HEK293T (cell line): ENCODE measurements around the gene STX7.
"Not testable (repeated sequence)": the region's sequence is repeated elsewhere in the genome, so short reads cannot be mapped to it uniquely, and the experiment has no call there.

ENCODE experiments used
- CTCF ChIA-PET: fragments of 350-600 bp; formaldehyde crosslinking; extraction: SDS; loops from one replicate; lab custom pipeline; 2021; ENCODE audit warnings: antibody characterized with exemption, inconsistent platforms; lab: Yijun Ruan, JAX
- POLR2A ChIA-PET: fragments of 350-600 bp; formaldehyde crosslinking; extraction: SDS; loops from one replicate; lab custom pipeline; 2020; ENCODE audit warnings: antibody characterized with exemption, inconsistent platforms; lab: Yijun Ruan, JAX
- DNase-seq: peaks from one replicate; pipeline ENCODE4 v3.0.0; 2012; ENCODE audit warnings: mixed read lengths; ENCODE audit errors: extremely low spot score
- ARNT ChIP-seq: fragments of 450-650 bp; IDR thresholded peaks from 2 replicates; pipeline ENCODE4 v1.6.1; 2017; ENCODE audit warnings: mild to moderate bottlenecking
- BHLHE40 ChIP-seq: fragments of 450-650 bp; IDR thresholded peaks from 2 replicates; pipeline ENCODE4 v1.6.1; 2016; ENCODE audit warnings: mild to moderate bottlenecking, moderate library complexity, borderline replicate concordance
- CTBP1 ChIP-seq: fragments of 450-650 bp; IDR thresholded peaks from 2 replicates; pipeline ENCODE4 v1.6.1; 2016; ENCODE audit warnings: borderline replicate concordance
- ELF4 ChIP-seq: fragments of 450-650 bp; IDR thresholded peaks from 2 replicates; pipeline ENCODE4 v1.6.1; 2017; ENCODE audit warnings: antibody characterized with exemption
- FOXA1 ChIP-seq: fragments of 450-650 bp; IDR thresholded peaks from 2 replicates; pipeline ENCODE4 v1.6.1; 2016; ENCODE audit warnings: mild to moderate bottlenecking
- FOXK2 ChIP-seq: fragments of 450-650 bp; IDR thresholded peaks from 2 replicates; pipeline ENCODE4 v1.6.1; 2016; ENCODE audit warnings: mild to moderate bottlenecking
- FOXM1 ChIP-seq: fragments of 450-650 bp; IDR thresholded peaks from 2 replicates; pipeline ENCODE4 v1.6.1; 2017; ENCODE audit warnings: mild to moderate bottlenecking, borderline replicate concordance
- HDGF ChIP-seq: fragments of 450-650 bp; IDR thresholded peaks from 2 replicates; pipeline ENCODE4 v1.6.1; 2017; ENCODE audit warnings: antibody characterized with exemption, borderline replicate concordance
- L3MBTL2 ChIP-seq: fragments of 450-650 bp; conservative IDR thresholded peaks from 2 replicates; pipeline ENCODE4 v1.6.1; 2016; ENCODE audit warnings: mild to moderate bottlenecking
- LEF1 ChIP-seq: fragments of 450-650 bp; IDR thresholded peaks from 2 replicates; pipeline ENCODE4 v1.6.1; 2017; ENCODE audit warnings: mild to moderate bottlenecking, borderline replicate concordance
- NFRKB ChIP-seq: fragments of 450-650 bp; IDR thresholded peaks from 2 replicates; pipeline ENCODE4 v1.6.1; 2016; ENCODE audit warnings: mild to moderate bottlenecking, moderate library complexity
- SP1 ChIP-seq: fragments of 450-650 bp; IDR thresholded peaks from 2 replicates; pipeline ENCODE4 v1.6.1; 2017
- SUZ12 ChIP-seq: fragments of 450-650 bp; IDR thresholded peaks from 2 replicates; pipeline ENCODE4 v1.6.1; 2016; ENCODE audit warnings: mild to moderate bottlenecking
- TARDBP ChIP-seq: fragments of 450-650 bp; IDR thresholded peaks from 2 replicates; pipeline ENCODE4 v1.6.1; 2016
- ZNF384 ChIP-seq: fragments of 450-650 bp; IDR thresholded peaks from 2 replicates; pipeline ENCODE4 v1.6.1; 2016
- TF ChIP-seq, protein P1 (sequence below): fragments of 450-650 bp; IDR thresholded peaks from 2 replicates; pipeline ENCODE4 v1.6.1; 2016

STX7 gene

DNA sequence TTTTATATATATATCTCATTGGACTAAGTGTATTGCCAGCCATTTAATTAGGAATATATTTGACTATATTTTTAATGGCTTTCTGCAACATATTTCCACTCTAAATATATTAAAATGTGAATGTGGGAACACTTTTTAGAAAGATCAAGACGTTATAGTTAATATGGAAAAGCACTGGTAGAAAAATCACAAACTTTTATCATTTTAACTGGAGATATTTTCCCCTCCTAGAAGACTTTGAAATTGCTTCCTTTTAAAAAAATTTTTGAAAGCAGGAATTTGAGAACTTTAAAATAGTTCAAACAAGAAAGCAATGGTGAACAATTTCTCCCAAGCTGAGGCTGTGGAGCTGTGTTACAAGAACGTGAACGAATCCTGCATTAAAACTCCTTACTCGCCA is 25.1 kb upstream of the STX7 start, which contains the start of gene TAAR9:
TAAR9 (plus strand) TSS at position 301 of the 400 bp plus-strand sequence; CDS start at position 314, 13 bp downstream.
- TF ChIP-seq ZNF384: no peak
- TF ChIP-seq FOXM1: no peak
- TF ChIP-seq BHLHE40: no peak
- no peak for TF ChIP-seq SP1
- no peak for TF ChIP-seq ELF4
- no peak for TF ChIP-seq FOXA1
- TF ChIP-seq ARNT: no peak
- TF ChIP-seq TARDBP: no peak
- TF ChIP-seq HDGF: no peak
- TF ChIP-seq NFRKB: no peak
- no peak for TF ChIP-seq FOXK2
- no peak for DNase-seq
- ChIA-PET CTCF (no interaction called here), POLR2A (no interaction called here)

DNA sequence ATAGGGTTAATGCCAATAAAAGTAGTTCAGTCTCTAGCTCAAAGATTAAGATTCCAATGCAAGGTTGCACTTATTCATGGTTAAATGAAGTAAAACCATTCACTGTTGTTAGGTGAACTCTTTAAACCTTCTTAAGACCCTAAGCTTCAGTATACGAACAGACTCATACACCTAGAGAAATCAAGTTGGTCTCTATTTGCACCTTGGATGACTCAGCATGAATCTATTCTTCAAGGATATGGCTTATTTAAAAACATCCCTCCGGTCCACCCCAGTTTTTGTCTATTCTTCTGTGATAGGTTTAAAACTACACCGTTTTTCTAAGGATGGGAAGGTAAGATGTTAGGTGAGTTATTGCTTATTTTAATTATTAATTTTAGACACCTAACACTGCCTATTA is 24.2 kb upstream of the STX7 start:
- POLR2A ChIA-PET: no interaction called here
- no peak for DNase-seq
- CTCF ChIA-PET: no interaction called here
- TF ChIP-seq LEF1 (no peak), SP1 (no peak), FOXA1 (no peak), CTBP1 (no peak), TARDBP (no peak), FOXM1 (no peak), SUZ12 (no peak), L3MBTL2 (no peak)

DNA sequence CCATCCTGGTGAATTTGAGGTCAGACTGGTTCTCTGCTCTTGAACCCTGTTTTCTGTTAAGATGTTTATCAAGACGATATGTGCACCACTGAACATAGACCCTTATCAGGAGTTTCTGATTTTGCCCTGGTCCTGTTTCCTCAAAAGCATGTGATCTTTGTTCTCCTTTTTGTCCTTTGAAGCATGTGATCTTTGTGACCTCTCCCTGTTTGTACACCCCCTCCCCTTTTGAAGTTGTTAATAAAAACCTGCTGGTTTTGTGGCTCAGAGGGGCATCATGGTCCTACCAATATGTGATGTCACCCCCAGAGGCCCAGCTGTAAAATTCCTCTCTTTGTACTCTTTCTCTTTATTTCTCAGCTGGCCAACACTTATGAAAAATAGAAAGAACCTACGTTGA is 21.6 kb upstream of the STX7 start:
- DNase-seq, POLR2A ChIA-PET, CTCF ChIA-PET: not testable (repeated sequence)

DNA sequence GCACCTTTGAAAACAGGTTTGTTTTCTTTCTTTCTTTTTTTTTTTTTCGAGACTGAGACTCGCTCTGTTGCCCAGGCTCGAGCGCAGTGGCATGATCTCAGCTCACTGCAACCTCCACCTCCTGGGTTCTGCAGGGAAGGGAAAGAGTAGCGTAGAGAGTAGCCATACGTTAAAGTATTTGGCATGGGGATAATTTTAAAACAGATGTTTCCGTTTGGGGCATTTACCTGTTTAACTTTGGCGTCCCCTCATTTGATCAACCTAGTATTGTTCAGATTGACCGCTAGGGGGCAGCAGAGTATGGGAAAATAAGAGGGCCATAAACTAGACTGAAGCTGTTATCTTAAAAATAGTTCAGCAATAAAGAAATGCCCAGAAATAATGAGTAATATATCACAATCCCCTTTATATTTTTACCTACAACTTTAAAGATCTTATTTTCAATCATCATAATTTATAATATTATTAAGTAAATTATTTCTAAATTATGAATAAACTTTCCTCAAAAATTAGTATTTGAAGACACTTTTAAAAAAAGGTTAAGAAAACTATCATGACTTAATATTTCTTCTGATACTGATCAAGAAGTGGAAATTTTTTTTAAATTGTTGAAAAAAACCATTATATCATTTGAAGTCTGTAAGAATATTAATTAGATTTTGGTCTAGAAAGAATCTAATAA is 17.5 kb upstream of the STX7 start:
- peak; percentile 60 for DNase-seq
- CTCF ChIA-PET: interaction anchor here (0.6 to 1.5 kb wide), 6 partner anchors 18 to 293 kb away, joined by 3 to 4 read pairs (median 4); partner anchors contain the start of gene STX7
- POLR2A ChIA-PET: no interaction called here
- peak; percentile 82 for TF ChIP-seq ZNF384
- TF ChIP-seq L3MBTL2: no peak
- no peak for TF ChIP-seq FOXK2

DNA sequence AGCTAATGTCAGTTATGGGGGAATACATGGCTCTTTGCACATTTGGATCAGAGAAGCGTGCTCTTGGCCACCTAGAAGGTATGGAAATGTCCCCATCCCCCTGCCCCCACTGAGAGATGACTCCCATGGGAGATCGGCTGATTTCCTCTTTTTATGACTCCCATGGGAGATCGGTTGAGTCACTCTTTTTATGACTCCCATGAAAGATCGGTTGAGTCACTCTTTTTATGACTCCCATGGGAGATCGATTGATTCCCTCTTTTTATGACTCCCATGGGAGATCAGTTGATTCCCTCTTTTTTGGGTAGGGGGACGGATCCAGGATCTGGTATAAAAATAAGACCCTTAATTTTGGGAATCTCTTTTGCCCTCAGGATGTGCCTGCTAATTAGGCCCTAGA is 14.9 kb upstream of the STX7 start:
- CTCF ChIA-PET: interaction anchor here (1.3 to 1.8 kb wide), 2 partner anchors 240 to 248 kb away, joined by 3 to 4 read pairs; no protein-coding TSS in a partner anchor

DNA sequence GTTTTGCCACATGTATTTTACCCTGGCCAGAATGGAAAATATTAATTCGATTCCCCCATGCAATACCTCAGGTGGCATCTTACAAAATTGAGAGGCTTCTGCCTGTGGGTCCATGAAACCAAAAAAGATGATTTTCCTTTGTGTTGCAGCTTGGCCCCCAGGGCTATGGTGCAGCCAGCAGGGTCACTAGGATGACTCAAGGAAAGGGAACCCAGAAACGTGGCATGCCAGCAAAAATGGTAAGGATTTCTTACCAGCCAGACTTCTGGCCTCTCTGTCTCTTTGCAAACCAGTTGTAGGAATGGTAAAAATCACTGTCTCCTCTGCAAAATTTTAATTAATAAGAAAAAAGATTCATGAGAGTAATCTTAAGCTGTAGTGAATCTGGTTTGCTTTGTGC is 13.5 kb upstream of the STX7 start:
- no peak for TF ChIP-seq ELF4
- TF ChIP-seq CTBP1: no peak
- no peak for TF ChIP-seq FOXM1
- no peak for TF ChIP-seq FOXK2
- TF ChIP-seq BHLHE40: no peak
- TF ChIP-seq, protein P1, sequence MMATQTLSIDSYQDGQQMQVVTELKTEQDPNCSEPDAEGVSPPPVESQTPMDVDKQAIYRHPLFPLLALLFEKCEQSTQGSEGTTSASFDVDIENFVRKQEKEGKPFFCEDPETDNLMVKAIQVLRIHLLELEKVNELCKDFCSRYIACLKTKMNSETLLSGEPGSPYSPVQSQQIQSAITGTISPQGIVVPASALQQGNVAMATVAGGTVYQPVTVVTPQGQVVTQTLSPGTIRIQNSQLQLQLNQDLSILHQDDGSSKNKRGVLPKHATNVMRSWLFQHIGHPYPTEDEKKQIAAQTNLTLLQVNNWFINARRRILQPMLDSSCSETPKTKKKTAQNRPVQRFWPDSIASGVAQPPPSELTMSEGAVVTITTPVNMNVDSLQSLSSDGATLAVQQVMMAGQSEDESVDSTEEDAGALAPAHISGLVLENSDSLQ: no peak
- no peak for TF ChIP-seq LEF1
- no peak for TF ChIP-seq ZNF384
- no peak for TF ChIP-seq FOXA1
- no peak for TF ChIP-seq NFRKB
- no peak for TF ChIP-seq HDGF
- TF ChIP-seq SUZ12: no peak
- TF ChIP-seq L3MBTL2: no peak
- TF ChIP-seq TARDBP: no peak
- no peak for TF ChIP-seq ARNT
- TF ChIP-seq SP1: no peak
- CTCF ChIA-PET: interaction anchor here (0.6 to 1.8 kb wide), 2 partner anchors 150 to 241 kb away, joined by 3 read pairs; no protein-coding TSS in a partner anchor
- POLR2A ChIA-PET: interaction anchor here (1.1 to 1.2 kb wide), 2 partner anchors 14 to 289 kb away, joined by 4 to 6 read pairs; partner anchors contain the start of gene STX7
- no peak for DNase-seq

More for the DNA sequence above, 14.9 kb upstream of the STX7 start:
- TF ChIP-seq ARNT: no peak
- peak; percentile 86 for TF ChIP-seq FOXM1
- no peak for TF ChIP-seq LEF1
- no peak for TF ChIP-seq SUZ12
- peak; percentile 96 for TF ChIP-seq CTBP1
- TF ChIP-seq, protein P1: peak; percentile 46
- no peak for DNase-seq
- POLR2A ChIA-PET: interaction anchor here (1.1 kb wide), 1 partner anchor 288 kb away, joined by 4 read pairs; no protein-coding TSS in a partner anchor

DNA sequence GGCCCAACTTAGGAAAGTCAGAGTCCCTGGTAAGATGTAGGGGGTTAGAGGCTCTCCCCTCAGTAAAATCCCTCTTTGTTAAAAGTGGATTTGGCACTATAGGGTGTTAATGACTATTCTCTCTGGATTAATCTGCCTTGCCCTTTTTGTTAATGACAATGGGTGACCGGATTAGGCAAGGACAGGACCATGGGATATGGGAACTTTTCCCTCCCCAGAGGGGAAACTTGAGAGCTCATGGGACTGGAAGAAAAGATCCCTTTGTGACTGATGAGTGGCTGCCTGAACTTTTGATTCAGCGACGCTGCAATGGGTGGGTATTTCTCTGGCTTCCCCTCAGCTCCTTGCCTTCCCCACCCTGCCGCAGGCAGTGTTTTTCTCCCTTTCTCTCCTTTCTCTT is 12.9 kb upstream of the STX7 start:
- DNase-seq: no peak
- ChIA-PET CTCF (interaction anchor here (1.8 kb wide), 1 partner anchor 242 kb away, joined by 3 read pairs; no protein-coding TSS in a partner anchor), POLR2A (no interaction called here)
- no peak for TF ChIP-seq FOXM1
- no peak for TF ChIP-seq ELF4
